A549 (cell line): ENCODE measurements around the gene FER. TPM values are rescaled to one million over a fixed set of nuclear protein-coding genes. Genes with fewer than 3 reads are reported as not detected.

Source experiments
- ATAC-seq, 2 experiments: fragments of 200-7000 bp in 1 of 2; fragments of >200 bp in 1 of 2; cut with Nextera tagmentation in 1 of 2; cut with Tn5 transposase in 1 of 2; 3 replicates each; pipeline versions ENCODE4 v1.8.0 to v1.9.1; 2018 to 2020; ENCODE audit warnings: mild to moderate bottlenecking in 1 of 2, moderate library complexity in 1 of 2
- CTCF ChIA-PET: fragments of 300-600 bp; sonication (Branson Sonifier 250); formaldehyde crosslinking; extraction: SDS; loops from one replicate; lab custom pipeline; 2021; ENCODE audit warnings: antibody characterized with exemption, inconsistent platforms; lab: Yijun Ruan, JAX
- POLR2A ChIA-PET: fragments of 350-600 bp; formaldehyde crosslinking; extraction: SDS; loops from one replicate; lab custom pipeline; 2021; ENCODE audit warnings: antibody characterized with exemption, inconsistent platforms; lab: Yijun Ruan, JAX
- DNase-seq, 2 experiments: peaks; one replicate each; pipeline versions ENCODE4 v3.0.0 to v3.0.0-alpha.2; 2011 to 2016; ENCODE audit warnings: low read depth in 1 of 2, low spot score in 1 of 2
- FAIRE-seq: peaks from 2 replicates; lab custom pipeline; 2011; peaks lifted over from hg19 to GRCh38; lab: Jason Lieb, UNC
- H3K27ac ChIP-seq, 2 experiments: fragments of >200 bp; sonication (Bioruptor Twin); formaldehyde crosslinking; 3 replicates each; pipeline ENCODE4 v1.5.1; 2016 to 2017
- H3K4me1 ChIP-seq: fragments of >200 bp; sonication (Bioruptor Twin); formaldehyde crosslinking; 3 replicates; pipeline ENCODE4 v1.6.1; 2016
- H3K4me2 ChIP-seq: fragments of >200 bp; sonication (Bioruptor Twin); formaldehyde crosslinking; 3 replicates; pipeline ENCODE4 v1.6.1; 2016
- H3K4me3 ChIP-seq: fragments of >200 bp; sonication (Bioruptor Twin); formaldehyde crosslinking; 3 replicates; pipeline ENCODE4 v1.5.1; 2016
- H3K9me3 ChIP-seq: fragments of >200 bp; sonication (Bioruptor Twin); formaldehyde crosslinking; 3 replicates; pipeline ENCODE4 v1.6.1; 2016
- EHF ChIP-seq: fragments of 250-450 bp; sonication (Bioruptor Pico); IDR thresholded peaks from 2 replicates; pipeline ENCODE4 v1.5.0; 2020; ENCODE audit warnings: mild to moderate bottlenecking
- EHMT2 ChIP-seq: fragments of 200-600 bp; sonication (generic); IDR thresholded peaks from 2 replicates; pipeline ENCODE4 v1.6.1; 2016; ENCODE audit warnings: antibody characterized with exemption, low read depth, mild to moderate bottlenecking, moderate library complexity
- ESRRA ChIP-seq: fragments of 150-350 bp; IDR thresholded peaks from 2 replicates; pipeline ENCODE4 v1.6.1; 2014; ENCODE audit warnings: mild to moderate bottlenecking, low read length, borderline replicate concordance
- FOSB ChIP-seq: fragments of 250-450 bp; sonication (Bioruptor Pico); IDR thresholded peaks from 2 replicates; pipeline ENCODE4 v1.5.0; 2020; ENCODE audit warnings: mild to moderate bottlenecking, moderate library complexity
- FOSL2 ChIP-seq, 2 experiments: fragments of 450-650 bp in 1 of 2; fragments of >200 bp in 1 of 2; sonication (Bioruptor Twin) in 1 of 2; formaldehyde crosslinking; IDR thresholded peaks; 2 replicates each; pipeline versions ENCODE4 v1.5.0 to v1.6.1; 2016 to 2020; ENCODE audit warnings: mild to moderate bottlenecking in 1 of 2, moderate library complexity in 1 of 2
- HEYL ChIP-seq: fragments of 250-450 bp; sonication (Bioruptor Pico); IDR thresholded peaks from 2 replicates; pipeline ENCODE4 v1.8.0; 2021; ENCODE audit warnings: mild to moderate bottlenecking, moderate library complexity
- HOXA7 ChIP-seq: fragments of 250-450 bp; sonication (Bioruptor Pico); IDR thresholded peaks from 2 replicates; pipeline ENCODE4 v1.5.0; 2020; ENCODE audit warnings: mild to moderate bottlenecking, moderate library complexity
- HOXB13 ChIP-seq: fragments of 250-450 bp; sonication (Bioruptor Pico); IDR thresholded peaks from 2 replicates; pipeline ENCODE4 v1.5.0; 2020; ENCODE audit warnings: low read depth, mild to moderate bottlenecking, moderate library complexity
- HOXB5 ChIP-seq: fragments of 250-450 bp; sonication (Bioruptor Pico); IDR thresholded peaks from 2 replicates; pipeline ENCODE4 v1.5.0; 2020; ENCODE audit warnings: mild to moderate bottlenecking, moderate library complexity
- KDM5A ChIP-seq: fragments of 200-600 bp; sonication (generic); IDR thresholded peaks from 2 replicates; pipeline ENCODE4 v1.6.1; 2016; ENCODE audit warnings: antibody characterized with exemption, mild to moderate bottlenecking
- MAFK ChIP-seq: fragments of 450-650 bp; IDR thresholded peaks from 2 replicates; pipeline ENCODE4 v1.6.1; 2014; ENCODE audit not compliant: partially characterized antibody
- NPAS2 ChIP-seq: fragments of 250-450 bp; sonication (Bioruptor Pico); IDR thresholded peaks from 2 replicates; pipeline ENCODE4 v1.8.0; 2022; ENCODE audit warnings: mild to moderate bottlenecking, moderate library complexity, borderline replicate concordance
- PHF8 ChIP-seq: fragments of 200-600 bp; sonication (generic); IDR thresholded peaks from 2 replicates; pipeline ENCODE4 v1.6.1; 2016; ENCODE audit warnings: low read depth, mild to moderate bottlenecking, antibody characterized with exemption, moderate library complexity, borderline replicate concordance
- RARB ChIP-seq: fragments of 250-450 bp; sonication (Bioruptor Pico); IDR thresholded peaks from 2 replicates; pipeline ENCODE4 v1.8.0; 2021; ENCODE audit warnings: mild to moderate bottlenecking, moderate library complexity
- RNF2 ChIP-seq: fragments of 200-600 bp; sonication (generic); IDR thresholded peaks from 2 replicates; pipeline ENCODE4 v1.6.1; 2016; ENCODE audit warnings: low read depth, mild to moderate bottlenecking, antibody characterized with exemption, moderate library complexity, borderline replicate concordance
- SREBF2 ChIP-seq: fragments of 450-650 bp; IDR thresholded peaks from 2 replicates; pipeline ENCODE4 v1.6.1; 2014; ENCODE audit warnings: mild to moderate bottlenecking, moderate library complexity
- TP53 ChIP-seq: fragments of 250-450 bp; sonication (Bioruptor Pico); IDR thresholded peaks from 2 replicates; pipeline ENCODE4 v1.5.0; 2021; ENCODE audit warnings: mild to moderate bottlenecking, moderate library complexity
- ZNF302 ChIP-seq: fragments of 250-450 bp; sonication (Bioruptor Pico); IDR thresholded peaks from 2 replicates; pipeline ENCODE4 v1.9.0; 2021; ENCODE audit warnings: inconsistent platforms, mild to moderate bottlenecking, moderate library complexity
- WGBS: methylation state at CpG from one replicate; pipeline ENCODE4 v1.1.6; 2017; ENCODE audit errors: missing lambda C conversion rate; 5-methylcytosine and 5-hydroxymethylcytosine counted together
- polyA plus RNA-seq, 4 experiments: library from polyadenylated mRNA; depleted of rRNA in 3 of 4; stranded (reverse); fragments of >200 nt; fragmentation: RNase III in 1 of 4; extraction: RNeasy Plus Mini Kit Qiagen cat#74134 plus additional on column Dnase treatment in 1 of 4; gene quantifications; 2 replicates in 3 of 4; 3 replicates in 1 of 4; pipeline ENCODE4 v1.2.3, GENCODE V29; 2011 to 2017
- TF ChIP-seq, protein P1 (sequence below): fragments of 200-600 bp; sonication (generic); IDR thresholded peaks from 2 replicates; pipeline ENCODE4 v1.6.1; 2016; ENCODE audit warnings: antibody characterized with exemption, mild to moderate bottlenecking, moderate library complexity
- TF ChIP-seq, protein P2 (sequence below): fragments of 250-450 bp; sonication (Bioruptor Pico); IDR thresholded peaks from 2 replicates; pipeline ENCODE4 v1.5.0; 2020; ENCODE audit warnings: low read depth, mild to moderate bottlenecking, moderate library complexity
- TF ChIP-seq, protein P3 (sequence below): IDR thresholded peaks from 2 replicates; pipeline ENCODE4 v1.6.1; 2012; ENCODE audit warnings: low read depth, borderline replicate concordance
- TF ChIP-seq, protein P4 (sequence below): IDR thresholded peaks from 2 replicates; pipeline ENCODE4 v1.6.1; 2012

Gene FER
- polyA plus RNA-seq, 2 of the 4 experiments (the other 2 are of a cell fraction) = 3.6 to 12.3 TPM

DNA sequence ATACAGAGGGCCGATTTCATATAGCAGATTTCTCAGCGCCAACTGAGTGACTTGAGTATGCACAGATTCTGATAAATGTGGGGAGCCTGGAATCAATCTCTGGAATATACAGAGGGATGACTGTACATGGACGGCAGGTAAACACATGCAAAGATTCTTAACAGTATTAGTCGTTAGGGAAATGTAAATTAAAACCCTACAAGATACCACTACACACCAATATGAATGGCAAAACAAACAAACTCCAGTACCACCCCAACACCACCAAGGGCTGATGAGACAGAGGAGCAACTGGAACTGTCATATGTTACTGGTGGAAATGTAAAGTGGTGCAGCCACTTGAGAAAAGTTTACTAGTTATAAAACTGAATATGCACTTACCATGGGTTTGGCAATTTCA is 8.3 kb upstream of the FER start:
- ChIA-PET POLR2A (no interaction called here), CTCF (no interaction called here)
- ATAC-seq (no peak), FAIRE-seq (no peak), DNase-seq (no peak)
- Histone ChIP-seq H3K27ac (no peak overlapping the region), H3K4me3 (no peak overlapping the region), H3K9me3 (no peaks in the 10 kb centered on the region), H3K4me2 (no peak overlapping the region), H3K4me1 (no peaks in the 10 kb centered on the region)
- 68% methylated on average over 4 of the region's 4 CpGs for WGBS
- TF ChIP-seq NPAS2 (CRISPR knock-in tag) (no peak), EHF (no peak), EHMT2 (no peak), MAFK (no peak), ZNF302 (CRISPR knock-in tag) (no peak), KDM5A (no peak), TP53 (CRISPR knock-in tag) (no peak)
- TF ChIP-seq, protein P1, sequence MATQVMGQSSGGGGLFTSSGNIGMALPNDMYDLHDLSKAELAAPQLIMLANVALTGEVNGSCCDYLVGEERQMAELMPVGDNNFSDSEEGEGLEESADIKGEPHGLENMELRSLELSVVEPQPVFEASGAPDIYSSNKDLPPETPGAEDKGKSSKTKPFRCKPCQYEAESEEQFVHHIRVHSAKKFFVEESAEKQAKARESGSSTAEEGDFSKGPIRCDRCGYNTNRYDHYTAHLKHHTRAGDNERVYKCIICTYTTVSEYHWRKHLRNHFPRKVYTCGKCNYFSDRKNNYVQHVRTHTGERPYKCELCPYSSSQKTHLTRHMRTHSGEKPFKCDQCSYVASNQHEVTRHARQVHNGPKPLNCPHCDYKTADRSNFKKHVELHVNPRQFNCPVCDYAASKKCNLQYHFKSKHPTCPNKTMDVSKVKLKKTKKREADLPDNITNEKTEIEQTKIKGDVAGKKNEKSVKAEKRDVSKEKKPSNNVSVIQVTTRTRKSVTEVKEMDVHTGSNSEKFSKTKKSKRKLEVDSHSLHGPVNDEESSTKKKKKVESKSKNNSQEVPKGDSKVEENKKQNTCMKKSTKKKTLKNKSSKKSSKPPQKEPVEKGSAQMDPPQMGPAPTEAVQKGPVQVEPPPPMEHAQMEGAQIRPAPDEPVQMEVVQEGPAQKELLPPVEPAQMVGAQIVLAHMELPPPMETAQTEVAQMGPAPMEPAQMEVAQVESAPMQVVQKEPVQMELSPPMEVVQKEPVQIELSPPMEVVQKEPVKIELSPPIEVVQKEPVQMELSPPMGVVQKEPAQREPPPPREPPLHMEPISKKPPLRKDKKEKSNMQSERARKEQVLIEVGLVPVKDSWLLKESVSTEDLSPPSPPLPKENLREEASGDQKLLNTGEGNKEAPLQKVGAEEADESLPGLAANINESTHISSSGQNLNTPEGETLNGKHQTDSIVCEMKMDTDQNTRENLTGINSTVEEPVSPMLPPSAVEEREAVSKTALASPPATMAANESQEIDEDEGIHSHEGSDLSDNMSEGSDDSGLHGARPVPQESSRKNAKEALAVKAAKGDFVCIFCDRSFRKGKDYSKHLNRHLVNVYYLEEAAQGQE = no peak

DNA sequence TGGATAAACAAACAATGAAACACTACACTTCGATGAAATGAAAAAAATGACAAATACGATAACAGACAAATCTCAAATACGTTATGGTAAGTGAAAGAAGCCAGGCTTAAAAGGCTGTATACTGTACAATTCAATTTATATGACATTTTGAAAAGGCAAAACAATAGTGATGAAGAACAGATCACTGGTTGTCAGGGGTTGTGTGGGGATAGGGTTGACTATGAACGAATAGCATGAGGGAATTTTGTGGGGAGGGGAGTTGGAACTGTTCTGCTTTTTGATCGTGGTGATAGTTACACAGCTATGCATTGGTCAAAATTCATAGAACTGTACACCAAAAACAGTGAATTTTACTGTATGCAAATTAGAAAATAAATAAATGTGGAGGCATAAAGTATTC is 7.8 kb upstream of the FER start:
- no peak for DNase-seq
- Histone ChIP-seq H3K9me3 (no peaks in the 10 kb centered on the region), H3K4me2 (no peak overlapping the region), H3K4me3 (no peak overlapping the region), H3K4me1 (no peaks in the 10 kb centered on the region), H3K27ac (no peak overlapping the region)
- TF ChIP-seq, protein P2, sequence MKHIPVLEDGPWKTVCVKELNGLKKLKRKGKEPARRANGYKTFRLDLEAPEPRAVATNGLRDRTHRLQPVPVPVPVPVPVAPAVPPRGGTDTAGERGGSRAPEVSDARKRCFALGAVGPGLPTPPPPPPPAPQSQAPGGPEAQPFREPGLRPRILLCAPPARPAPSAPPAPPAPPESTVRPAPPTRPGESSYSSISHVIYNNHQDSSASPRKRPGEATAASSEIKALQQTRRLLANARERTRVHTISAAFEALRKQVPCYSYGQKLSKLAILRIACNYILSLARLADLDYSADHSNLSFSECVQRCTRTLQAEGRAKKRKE (CRISPR knock-in tag) = no peak
- no peak for TF ChIP-seq EHF
- no peak for TF ChIP-seq RARB
- TF ChIP-seq HOXA7 = no peak
- no peak for TF ChIP-seq FOSB (CRISPR knock-in tag)
- TF ChIP-seq RNF2 = no peak
- TF ChIP-seq MAFK = no peak
- no peak for TF ChIP-seq HOXB5 (CRISPR knock-in tag)
- TF ChIP-seq, protein P3, sequence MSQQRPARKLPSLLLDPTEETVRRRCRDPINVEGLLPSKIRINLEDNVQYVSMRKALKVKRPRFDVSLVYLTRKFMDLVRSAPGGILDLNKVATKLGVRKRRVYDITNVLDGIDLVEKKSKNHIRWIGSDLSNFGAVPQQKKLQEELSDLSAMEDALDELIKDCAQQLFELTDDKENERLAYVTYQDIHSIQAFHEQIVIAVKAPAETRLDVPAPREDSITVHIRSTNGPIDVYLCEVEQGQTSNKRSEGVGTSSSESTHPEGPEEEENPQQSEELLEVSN = no peak
- TF ChIP-seq HOXB13 (CRISPR knock-in tag) = no peak
- no peak for TF ChIP-seq FOSL2 (IDR thresholded peaks at IDR 0.05)
- no peak for TF ChIP-seq FOSL2 (CRISPR knock-in tag; IDR thresholded peaks at IDR 0.05)
- no peak for TF ChIP-seq NPAS2 (CRISPR knock-in tag)
- no peak for TF ChIP-seq PHF8
- TF ChIP-seq, protein P4, sequence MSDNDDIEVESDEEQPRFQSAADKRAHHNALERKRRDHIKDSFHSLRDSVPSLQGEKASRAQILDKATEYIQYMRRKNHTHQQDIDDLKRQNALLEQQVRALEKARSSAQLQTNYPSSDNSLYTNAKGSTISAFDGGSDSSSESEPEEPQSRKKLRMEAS = no peak
- no peak for TF ChIP-seq HEYL (CRISPR knock-in tag)
- no peak for TF ChIP-seq SREBF2
- TF ChIP-seq ESRRA = no peak
- ATAC-seq = no peak
- POLR2A ChIA-PET = no interaction called here
- no peak for FAIRE-seq
- CTCF ChIA-PET = no interaction called here
- WGBS = 68% methylated on average over 5 of the region's 5 CpGs
